Right atrium auricular region (tissue), 2 donors: ENCODE data around the gene CUEDC1. TPM values are rescaled to one million over a fixed set of nuclear protein-coding genes. Genes with fewer than 3 reads are reported as not detected.
A peak's percentile ranks its signal among the peaks of the same experiment; 100 is the strongest.

Source experiments
- DNase-seq: peaks from one replicate; pipeline ENCODE4 v3.0.0-alpha.2; 2019; ENCODE audit warnings: low spot score
- H3K27ac ChIP-seq, 2 donors: fragments of 200-600 bp; sonication (generic); 1 replicate in 1 of 2; 2 replicates in 1 of 2; pipeline ENCODE4 v1.5.1; 2016 to 2019
- H3K27me3 ChIP-seq, 2 donors: fragments of 200-600 bp; sonication (generic); one replicate each; pipeline versions ENCODE4 v1.5.1 to v1.6.0; 2017 to 2019
- H3K36me3 ChIP-seq: fragments of 200-600 bp; sonication (generic); one replicate; pipeline ENCODE4 v1.5.1; 2016
- H3K4me1 ChIP-seq, 2 donors: fragments of 200-600 bp; sonication (generic); one replicate each; pipeline versions ENCODE4 v1.5.1 to v1.6.0; 2017 to 2019
- H3K4me3 ChIP-seq, 2 donors: fragments of 200-600 bp; sonication (generic); 1 replicate in 1 of 2; 2 replicates in 1 of 2; pipeline ENCODE4 v1.5.1; 2017 to 2019; ENCODE audit warnings: mild to moderate bottlenecking in 1 of 2, moderate library complexity in 1 of 2
- H3K9me3 ChIP-seq, 2 donors: fragments of 200-600 bp; sonication (generic); one replicate each; pipeline ENCODE4 v1.5.1; 2019
- total RNA-seq, 2 donors: library from RNA; depleted of rRNA; stranded (reverse); fragments of >200 nt; gene quantifications; one replicate each; pipeline ENCODE4 v1.1.0, GENCODE V29; 2016
- TF ChIP-seq, protein P1 (sequence below), 2 donors: fragments of 200-600 bp; sonication (generic); IDR thresholded peaks; one replicate each; pipeline ENCODE4 v1.5.1; 2019; ENCODE audit warnings: antibody characterized with exemption in 2 of 2

Gene CUEDC1
- total RNA-seq, 2 donors from 2014 or later = 32.5 to 33.3 TPM

DNA sequence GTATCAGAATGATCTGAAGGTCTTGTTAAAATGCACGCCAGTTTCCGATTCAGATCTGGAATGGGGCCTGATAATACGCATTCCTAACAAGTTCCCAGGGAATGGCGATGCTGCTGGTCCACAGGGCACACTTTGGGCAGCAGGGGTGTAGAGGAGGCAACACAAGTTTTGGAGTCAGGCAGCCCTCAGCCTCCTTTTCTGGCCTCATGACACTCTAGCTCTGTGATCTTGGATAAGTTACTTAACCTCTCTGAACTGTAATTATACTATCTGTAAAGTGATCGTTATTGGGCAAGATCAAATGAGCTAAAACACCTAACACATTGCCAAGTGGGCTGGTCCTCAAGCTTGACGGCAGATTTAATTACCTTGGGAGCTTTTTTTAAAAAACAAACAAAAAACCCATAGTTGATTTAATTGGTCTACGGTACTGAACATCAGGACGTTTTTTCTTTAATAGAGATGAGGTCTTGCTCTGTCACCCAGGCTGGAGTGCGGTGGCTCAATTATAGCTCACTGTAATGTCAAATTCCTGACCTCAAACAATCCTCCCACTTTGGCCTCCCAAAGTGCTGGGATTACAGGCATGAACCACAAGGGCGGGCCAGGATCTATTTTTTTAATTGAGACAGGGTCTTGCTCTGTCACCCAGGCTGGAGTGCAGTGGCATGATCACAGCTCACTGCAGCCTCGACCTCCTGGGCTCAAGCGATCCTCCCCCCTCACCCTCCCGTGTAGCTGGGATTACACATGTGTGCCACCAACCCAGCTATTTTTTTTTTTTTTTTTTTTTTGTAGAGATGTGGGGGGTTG, 95.4 kb downstream of the CUEDC1 start:
- no peaks in the 10 kb centered on the region for H3K36me3 ChIP-seq
- H3K9me3 ChIP-seq = no peaks in the 10 kb centered on the region
- DNase-seq = no peak
- TF ChIP-seq, protein P1, sequence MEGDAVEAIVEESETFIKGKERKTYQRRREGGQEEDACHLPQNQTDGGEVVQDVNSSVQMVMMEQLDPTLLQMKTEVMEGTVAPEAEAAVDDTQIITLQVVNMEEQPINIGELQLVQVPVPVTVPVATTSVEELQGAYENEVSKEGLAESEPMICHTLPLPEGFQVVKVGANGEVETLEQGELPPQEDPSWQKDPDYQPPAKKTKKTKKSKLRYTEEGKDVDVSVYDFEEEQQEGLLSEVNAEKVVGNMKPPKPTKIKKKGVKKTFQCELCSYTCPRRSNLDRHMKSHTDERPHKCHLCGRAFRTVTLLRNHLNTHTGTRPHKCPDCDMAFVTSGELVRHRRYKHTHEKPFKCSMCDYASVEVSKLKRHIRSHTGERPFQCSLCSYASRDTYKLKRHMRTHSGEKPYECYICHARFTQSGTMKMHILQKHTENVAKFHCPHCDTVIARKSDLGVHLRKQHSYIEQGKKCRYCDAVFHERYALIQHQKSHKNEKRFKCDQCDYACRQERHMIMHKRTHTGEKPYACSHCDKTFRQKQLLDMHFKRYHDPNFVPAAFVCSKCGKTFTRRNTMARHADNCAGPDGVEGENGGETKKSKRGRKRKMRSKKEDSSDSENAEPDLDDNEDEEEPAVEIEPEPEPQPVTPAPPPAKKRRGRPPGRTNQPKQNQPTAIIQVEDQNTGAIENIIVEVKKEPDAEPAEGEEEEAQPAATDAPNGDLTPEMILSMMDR (IDR thresholded peaks at IDR 0.05) = no peak
- no peaks in the 10 kb centered on the region for H3K27me3 ChIP-seq
- H3K27ac ChIP-seq = peak overlapping the region in 1 of 2 donors; percentile 91
- peaks cover 0 to 43% of the 10 kb centered on the region in 2 donors for H3K4me1 ChIP-seq
- H3K4me3 ChIP-seq = no peak overlapping the region

DNA sequence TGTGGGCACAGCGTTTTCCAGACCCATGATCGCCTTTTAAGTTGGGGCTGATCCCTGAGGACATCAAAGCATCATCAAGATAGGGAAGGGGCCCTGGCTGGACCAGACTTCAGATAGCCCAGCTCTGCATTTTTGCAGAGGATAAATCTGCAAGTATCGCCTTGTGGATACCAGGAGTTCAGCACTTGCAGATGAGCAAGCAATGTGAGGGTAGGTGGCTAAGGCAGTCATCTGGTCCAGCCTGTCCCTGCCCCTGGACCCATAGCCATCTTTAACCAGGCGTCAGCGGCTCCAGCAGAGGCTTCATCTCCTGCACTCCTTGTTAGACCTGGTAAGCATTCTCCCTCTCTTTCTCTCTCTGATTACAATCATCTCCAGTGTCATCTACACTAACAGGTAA, 96.4 kb downstream of the CUEDC1 start:
- peaks cover 0 to 43% of the 10 kb centered on the region in 2 donors for H3K4me1 ChIP-seq

DNA sequence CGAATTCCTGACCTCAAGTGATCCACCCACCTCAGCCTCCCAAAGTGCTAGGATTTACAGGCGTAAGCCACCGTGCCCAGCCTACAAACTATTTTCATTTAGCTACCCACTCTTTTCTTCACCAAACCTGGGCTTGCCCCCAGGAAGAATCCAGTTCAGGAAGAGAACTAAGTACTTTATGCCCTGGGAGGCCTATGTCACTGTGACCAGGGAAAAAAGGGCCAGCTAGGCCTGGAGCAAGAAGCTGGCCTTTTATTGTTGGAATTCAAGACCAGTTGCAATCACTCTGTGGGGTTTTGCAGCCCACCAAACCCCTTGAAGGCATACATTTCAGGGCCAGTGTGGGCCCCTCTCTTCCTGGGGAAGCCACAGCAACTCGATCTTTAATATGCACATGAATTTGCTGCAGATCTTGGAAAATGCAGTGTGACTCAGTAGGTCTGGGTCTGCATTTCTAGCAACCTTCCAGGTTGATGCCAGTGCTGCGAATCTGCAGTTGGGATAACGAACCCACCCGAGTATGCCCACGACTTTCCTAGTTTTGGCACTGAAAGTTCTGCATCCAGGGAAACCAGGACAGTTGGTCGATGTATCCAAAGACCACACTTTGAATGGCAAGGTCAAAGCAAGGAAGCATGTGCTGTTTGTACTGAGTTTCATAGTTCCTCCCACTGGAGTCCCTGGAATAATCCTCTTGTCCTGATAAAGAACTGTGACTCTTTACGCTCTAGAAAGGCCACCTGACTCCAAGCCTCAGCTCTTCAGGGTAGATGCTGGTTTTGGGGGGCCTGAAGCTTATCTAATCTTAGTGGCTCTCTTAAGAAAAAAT, 98.2 kb downstream of the CUEDC1 start:
- Histone ChIP-seq H3K27me3 (no peaks in the 10 kb centered on the region), H3K9me3 (no peaks in the 10 kb centered on the region), H3K27ac (no peak overlapping the region), H3K4me1 (peaks cover 0 to 36% of the 10 kb centered on the region in 2 donors), H3K4me3 (no peak overlapping the region), H3K36me3 (no peaks in the 10 kb centered on the region)
- DNase-seq = no peak
- TF ChIP-seq, protein P1 (IDR thresholded peaks at IDR 0.05) = no peak

More for the DNA sequence above, 96.4 kb downstream of the CUEDC1 start:
- Histone ChIP-seq H3K36me3 (no peaks in the 10 kb centered on the region), H3K4me3 (no peak overlapping the region), H3K9me3 (no peaks in the 10 kb centered on the region), H3K27ac (no peak overlapping the region), H3K27me3 (no peaks in the 10 kb centered on the region)
- DNase-seq = no peak
- TF ChIP-seq, protein P1 (IDR thresholded peaks at IDR 0.05) = no peak

DNA sequence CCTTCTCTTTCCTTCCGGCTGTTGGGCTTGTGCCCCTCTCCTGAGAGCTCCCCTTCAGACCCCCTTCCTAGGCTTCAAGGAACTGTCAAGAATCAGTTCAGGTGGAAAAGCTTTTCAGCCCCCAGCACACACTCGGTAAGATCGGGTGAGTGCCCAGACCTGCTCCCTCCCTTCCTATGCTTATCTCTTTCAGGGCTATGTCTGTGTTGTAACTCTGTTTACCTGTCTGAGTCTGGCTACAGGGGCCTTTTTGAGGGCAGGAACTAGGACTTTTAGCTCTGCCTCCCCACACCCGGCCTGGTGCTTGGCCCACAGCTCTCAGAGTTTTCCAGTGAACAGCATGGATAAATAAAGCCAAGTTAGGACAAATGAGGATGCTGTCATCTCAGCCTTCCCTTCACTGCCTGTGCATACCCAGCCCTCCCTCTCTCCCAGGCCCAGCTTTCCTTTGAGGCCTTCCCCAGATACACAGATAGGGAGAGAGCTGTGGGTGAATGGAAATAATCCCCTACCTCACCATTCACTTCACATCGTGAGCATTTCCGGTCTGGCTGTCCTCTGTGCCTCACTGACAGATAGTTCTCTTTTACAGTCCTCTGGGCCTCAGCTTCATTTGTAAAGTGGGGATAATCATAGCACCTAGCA, 99.7 kb downstream of the CUEDC1 start:
- Histone ChIP-seq H3K4me3 (no peak overlapping the region), H3K27me3 (no peaks in the 10 kb centered on the region), H3K9me3 (no peaks in the 10 kb centered on the region), H3K27ac (peak overlapping the region; percentile 88 to 95), H3K4me1 (peaks cover 0 to 37% of the 10 kb centered on the region in 2 donors), H3K36me3 (no peaks in the 10 kb centered on the region)
- no peak for DNase-seq
- TF ChIP-seq, protein P1 (IDR thresholded peaks at IDR 0.05) = no peak

DNA sequence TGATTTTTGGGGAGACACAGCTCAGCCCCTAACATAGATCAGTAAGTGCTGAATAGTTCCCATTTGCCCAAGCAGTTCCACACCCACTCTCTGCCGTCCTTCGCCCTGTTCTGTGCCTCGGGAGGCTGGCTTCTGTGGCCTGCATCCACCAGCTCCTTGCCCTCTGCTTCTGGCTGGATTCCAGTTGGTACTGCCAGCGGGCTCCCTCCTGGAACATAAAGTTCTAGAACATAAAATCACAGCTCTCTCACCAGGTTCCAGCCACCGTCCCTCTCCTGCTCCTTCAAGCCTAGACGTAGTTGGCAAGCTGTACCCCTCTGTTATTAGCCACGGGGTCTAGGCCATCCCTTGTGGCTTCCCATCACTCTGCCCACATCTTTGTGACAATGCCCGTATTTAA, 101.5 kb downstream of the CUEDC1 start:
- no peaks in the 10 kb centered on the region for H3K27me3 ChIP-seq
- H3K4me3 ChIP-seq = no peak overlapping the region
- H3K9me3 ChIP-seq = no peaks in the 10 kb centered on the region
- TF ChIP-seq, protein P1 (IDR thresholded peaks at IDR 0.05) = no peak
- H3K4me1 ChIP-seq = peaks cover 0 to 40% of the 10 kb centered on the region in 2 donors
- H3K27ac ChIP-seq = peak overlapping the region; percentile 88 to 95
- no peak for DNase-seq
- no peaks in the 10 kb centered on the region for H3K36me3 ChIP-seq
